NCI-H187 (cell line): Measurements from ENCODE around the gene DNAAF1.
A peak's percentile ranks its signal among the peaks of the same experiment; 100 is the strongest.
"Not testable (repeated sequence)": the region's sequence is repeated elsewhere in the genome, so short reads cannot be mapped to it uniquely, and the experiment has no call there.

ENCODE experiments used
- DNase-seq, 2 experiments: peaks; one replicate each; lab custom pipeline; 2025; lab: John Stamatoyannopoulos, UW

Gene DNAAF1

GRCh38 chr16:84184775-84185174, 39.7 kb downstream of the DNAAF1 start:
- DNase-seq = no peak

DNA sequence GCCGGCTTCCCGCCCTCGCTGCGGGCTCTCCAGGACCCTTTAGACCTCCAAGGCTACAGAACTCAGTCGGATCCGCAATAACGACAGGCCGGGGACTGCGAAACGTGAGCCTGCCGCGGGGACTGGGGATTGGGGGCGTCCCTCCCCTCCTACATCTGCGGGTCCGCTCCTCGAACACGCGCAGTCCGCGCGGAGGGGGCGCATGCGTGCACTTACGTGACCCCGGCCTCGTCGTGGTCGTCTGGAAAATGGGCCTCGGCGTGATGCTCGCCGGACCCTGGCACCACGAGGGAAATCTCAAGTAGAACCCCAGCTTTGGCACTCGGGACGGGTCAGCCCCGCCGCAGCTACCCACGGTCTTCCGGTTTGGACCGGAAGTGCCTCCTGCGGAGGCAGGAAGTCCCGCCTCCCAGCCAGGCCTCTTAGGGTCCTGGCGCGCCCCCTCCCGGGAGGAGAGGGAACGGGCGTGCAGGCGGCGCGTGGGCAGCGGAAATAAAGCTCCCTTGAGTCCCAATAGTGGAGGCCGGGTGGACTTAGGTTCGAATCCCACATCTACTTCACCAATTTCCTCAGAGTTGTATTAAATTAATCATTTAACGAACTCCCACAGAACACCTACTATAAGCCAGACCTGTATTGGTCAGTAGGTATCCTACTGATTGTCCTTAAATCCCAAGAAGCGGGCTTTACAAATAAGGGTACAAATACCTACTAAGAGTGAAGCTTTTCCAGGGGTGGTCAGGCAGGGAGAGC, 41.8 kb downstream of the DNAAF1 start, which contains the start of gene TAF1C:
TSS of gene TAF1C (minus strand) at position 373 of the 753 bp plus-strand sequence. CDS start 2,069 bp downstream, outside the sequence.
- DNase-seq = peak; percentile 65 to 82

- no peak for DNase-seq
Observed at GRCh38 chr16:84190731-84191388, 45.8 kb downstream of the DNAAF1 start, which contains the start of gene ADAD2. ADAD2 (plus strand) TSS chr16:84191157; CDS start chr16:84191231, 74 bp downstream.

GRCh38 chr16:84191466-84191865, 46.4 kb downstream of the DNAAF1 start:
- DNase-seq = no peak

GRCh38 chr16:84193480-84193879, 48.4 kb downstream of the DNAAF1 start:
- DNase-seq = no peak

DNA sequence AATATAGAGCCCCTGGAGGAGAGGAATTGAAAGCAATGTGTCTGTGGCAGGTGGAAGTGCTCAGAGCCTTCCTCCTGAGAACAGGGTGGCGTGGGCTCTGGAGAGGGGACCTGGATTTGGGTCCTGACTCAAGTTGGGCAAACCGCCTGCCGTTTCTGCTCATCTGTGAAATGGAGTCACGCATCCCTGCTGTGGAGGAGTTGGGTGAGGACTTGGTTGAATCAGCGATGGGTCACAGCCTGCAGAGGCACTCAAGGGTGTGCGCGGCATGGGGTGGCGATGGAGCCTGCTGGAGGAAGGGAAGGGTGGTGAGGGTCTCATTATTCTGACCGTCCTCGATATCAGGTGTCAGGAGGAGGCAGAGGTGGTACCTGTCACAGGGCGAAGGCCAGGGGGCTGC, 48.9 kb downstream of the DNAAF1 start:
- DNase-seq = no peak

DNA sequence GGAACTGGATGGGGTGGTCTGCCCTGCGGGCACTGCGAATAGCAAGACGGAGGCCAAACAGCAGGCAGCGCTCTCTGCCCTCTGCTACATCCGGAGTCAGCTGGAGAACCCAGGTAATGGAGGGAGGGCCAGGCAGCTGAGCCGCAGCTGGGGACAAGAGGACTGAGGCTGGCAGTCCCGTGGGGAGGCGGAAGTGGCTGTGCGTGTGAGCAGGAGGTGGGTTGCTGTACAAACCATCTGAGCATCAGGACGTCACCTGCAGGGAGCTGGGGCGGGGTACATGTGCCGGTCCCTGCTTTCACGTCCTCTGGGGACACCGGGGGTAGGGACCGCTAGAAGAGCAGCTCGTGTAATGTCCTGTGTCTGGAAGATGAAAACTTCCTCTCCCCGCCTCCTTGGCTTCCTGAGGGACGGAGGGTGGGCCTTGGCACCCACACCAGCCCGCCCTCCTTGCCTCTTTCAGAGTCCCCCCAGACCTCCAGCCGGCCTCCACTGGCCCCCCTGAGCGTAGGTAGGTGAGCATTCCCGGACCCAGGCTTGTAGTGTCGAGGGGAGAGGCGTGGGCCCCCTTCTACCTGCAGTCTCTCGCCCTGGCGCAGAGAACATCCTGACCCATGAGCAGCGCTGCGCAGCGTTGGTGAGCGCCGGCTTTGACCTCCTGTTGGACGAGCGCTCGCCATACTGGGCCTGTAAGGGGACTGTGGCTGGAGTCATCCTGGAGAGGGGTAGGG, 49.5 kb downstream of the DNAAF1 start:
- peak; percentile 14 to 54 for DNase-seq

GRCh38 chr16:84195201-84196093, 50.3 kb downstream of the DNAAF1 start:
- DNase-seq = no peak

DNA sequence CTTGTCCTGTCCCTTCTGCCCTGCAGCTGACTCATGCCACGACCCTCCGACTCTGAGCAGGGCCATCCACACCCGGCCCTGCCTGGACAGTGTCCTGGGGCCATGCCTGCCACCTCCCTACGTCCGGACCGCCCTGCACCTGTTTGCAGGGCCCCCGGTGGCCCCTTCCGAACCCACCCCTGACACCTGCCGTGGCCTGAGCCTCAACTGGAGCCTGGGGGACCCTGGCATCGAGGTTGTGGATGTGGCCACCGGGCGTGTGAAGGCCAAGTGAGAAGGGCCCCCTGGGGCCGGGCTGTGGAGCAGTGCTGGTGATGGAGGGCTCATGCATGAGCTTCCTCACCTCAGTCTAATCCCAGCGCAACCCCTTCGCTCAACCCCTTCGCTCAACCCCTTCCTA, 51.0 kb downstream of the DNAAF1 start:
- DNase-seq = no peak

GRCh38 chr16:84196727-84197394, 51.8 kb downstream of the DNAAF1 start:
- no peak for DNase-seq

DNA sequence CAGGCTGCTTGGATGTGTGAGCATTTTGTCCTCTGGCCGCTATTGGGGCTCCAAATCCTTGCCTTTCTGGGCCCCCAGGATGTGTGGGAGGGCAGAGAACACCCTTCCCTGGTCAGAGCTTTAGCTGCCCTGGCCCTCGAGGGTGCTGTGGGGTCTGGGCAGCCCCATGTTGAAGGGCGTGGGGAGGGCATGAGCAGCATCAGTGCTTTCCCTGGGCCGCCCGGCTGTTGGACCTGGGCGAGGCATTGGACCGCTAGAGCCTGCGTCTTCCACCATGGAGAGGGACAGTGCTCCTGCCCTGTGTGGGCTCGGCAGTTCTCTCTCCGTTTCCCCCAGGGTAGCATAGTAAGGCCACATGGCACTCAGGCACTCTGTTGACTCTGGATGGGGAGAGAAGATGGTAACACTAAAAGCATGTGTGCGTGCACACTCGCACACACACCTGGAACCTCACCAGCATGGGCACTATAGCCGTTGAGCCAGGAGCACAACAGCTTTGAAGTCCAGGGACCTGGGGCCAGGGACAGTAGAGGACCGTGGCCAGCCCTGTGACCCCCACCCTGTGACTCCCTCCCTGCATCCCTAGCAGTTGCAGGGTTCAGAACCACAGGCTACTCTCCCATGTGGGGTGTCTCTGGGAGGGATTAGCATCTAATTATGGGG, 52.5 kb downstream of the DNAAF1 start:
- DNase-seq = no peak

DNA sequence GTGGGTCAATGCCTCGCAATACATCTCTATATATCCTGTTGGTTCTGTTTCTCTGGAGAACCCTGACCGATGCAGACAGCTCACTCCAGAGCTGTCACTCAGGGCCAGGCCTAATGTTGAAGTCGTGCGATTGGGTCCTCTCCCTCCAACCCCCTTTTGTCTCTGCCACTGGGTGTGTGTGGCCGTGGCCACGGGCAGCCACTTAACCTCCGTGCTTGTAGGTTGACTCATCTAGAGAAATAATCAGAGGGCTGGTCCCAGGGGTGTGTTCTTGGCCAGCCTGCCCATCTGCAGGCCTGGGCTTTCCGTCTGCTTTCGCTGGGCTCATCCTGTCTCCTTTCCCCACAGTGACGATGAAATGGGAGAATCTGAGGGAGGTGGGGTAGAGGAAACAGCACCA, 53.3 kb downstream of the DNAAF1 start:
- no peak for DNase-seq

GRCh38 chr16:84199097-84199496, 54.0 kb downstream of the DNAAF1 start:
- DNase-seq = no peak

GRCh38 chr16:84199861-84200260, 54.8 kb downstream of the DNAAF1 start:
- no peak for DNase-seq

DNA sequence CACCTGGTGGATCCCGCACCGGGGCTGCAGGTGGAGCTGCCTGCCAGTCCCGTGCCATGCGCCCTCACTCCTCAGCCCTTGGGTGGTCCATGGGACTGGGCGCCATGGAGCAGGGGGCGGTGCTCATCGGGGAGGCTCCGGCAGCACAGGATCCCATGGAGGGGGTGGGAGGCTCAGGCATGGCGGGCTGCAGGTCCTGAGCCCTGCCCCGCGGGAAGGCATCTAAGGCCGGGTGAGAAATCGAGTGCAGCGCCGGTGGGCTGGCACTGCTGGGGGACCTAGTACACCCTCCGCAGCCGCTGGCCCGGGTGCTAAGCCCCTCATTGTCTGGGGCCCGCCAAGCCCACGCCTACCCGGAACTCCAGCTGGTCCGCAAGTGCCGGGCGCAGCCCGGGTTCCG, 59.4 kb downstream of the DNAAF1 start:
- DNase-seq = not testable (repeated sequence)

- DNase-seq = not testable (repeated sequence)
Observed at GRCh38 chr16:84205123-84205522, 60.0 kb downstream of the DNAAF1 start.

DNA sequence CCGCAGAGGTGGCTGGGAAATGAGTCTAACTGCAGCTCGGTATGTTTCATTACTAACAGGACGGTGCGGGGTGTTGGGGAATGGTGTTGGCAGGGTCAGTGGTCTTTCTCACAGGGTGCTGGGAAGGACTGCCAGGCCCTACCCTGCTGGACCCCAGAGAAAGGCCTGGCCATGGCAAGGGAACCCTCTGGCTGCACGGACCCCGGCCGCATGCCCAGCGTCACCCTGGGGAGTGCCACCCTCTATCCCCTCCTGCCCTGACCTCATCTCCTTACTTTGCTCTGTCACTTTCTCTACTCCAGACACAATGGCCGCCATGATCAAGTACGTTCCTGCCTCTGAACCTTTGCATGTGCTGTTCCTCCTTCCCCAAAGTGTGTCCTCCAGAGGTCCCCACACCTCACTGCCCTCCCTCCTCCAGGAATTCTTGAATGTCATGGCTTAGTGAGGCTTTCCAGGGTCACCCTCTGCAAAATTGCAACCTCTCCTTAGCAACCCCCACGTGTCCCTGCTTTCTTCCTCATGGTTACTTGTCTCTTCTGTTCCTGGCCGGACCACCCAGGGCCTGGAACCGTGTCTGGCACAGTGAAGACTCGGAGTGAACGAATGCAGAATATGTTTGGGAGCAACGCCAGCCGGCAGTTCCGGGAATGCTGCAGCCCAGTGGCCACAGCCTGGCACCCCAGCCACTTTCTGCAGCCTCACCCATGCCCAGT, 61.0 kb downstream of the DNAAF1 start:
- DNase-seq = no peak

- no peak for DNase-seq
Observed at GRCh38 chr16:84207251-84207650, 62.1 kb downstream of the DNAAF1 start.

DNA sequence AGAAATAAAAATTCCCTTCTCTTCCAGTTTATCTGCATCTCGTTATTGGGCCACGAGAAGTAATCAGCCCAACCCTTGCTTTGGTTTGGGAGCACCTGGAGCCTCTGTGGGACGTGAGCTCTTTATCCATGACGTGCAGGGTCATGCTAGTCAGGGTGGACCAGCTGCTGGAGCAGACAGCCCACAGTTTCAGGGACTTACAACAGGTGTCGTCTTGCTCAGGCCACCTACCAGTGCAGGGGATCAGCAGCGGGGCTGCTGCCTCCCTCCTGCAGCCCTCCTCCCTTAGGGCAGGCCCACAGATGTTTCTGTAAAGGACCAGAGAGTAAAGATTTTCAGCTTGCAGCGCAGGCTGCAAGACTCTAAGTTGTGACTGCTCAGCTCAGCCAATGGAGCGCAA, 62.8 kb downstream of the DNAAF1 start:
- no peak for DNase-seq

GRCh38 chr16:84209989-84210388, 64.9 kb downstream of the DNAAF1 start:
- DNase-seq = no peak
